GM12864 (cell line): ENCODE measurements around the gene CRIM1.

Experiments
- DNase-seq: peaks from one replicate; pipeline ENCODE4 v3.0.0-alpha.2; 2011; ENCODE audit warnings: low read depth
- H3K4me3 ChIP-seq: 2 replicates; pipeline ENCODE4 v1.5.1; 2011; ENCODE audit warnings: mild to moderate bottlenecking, low read depth, low read length, control low read depth
- TF ChIP-seq, protein P1 (sequence below): IDR thresholded peaks from 2 replicates; pipeline ENCODE4 v1.5.1; 2011; ENCODE audit warnings: low read depth, mild to moderate bottlenecking, moderate library complexity, low read length, control low read depth, inconsistent platforms; ENCODE audit errors: missing control alignments

Gene CRIM1

DNA sequence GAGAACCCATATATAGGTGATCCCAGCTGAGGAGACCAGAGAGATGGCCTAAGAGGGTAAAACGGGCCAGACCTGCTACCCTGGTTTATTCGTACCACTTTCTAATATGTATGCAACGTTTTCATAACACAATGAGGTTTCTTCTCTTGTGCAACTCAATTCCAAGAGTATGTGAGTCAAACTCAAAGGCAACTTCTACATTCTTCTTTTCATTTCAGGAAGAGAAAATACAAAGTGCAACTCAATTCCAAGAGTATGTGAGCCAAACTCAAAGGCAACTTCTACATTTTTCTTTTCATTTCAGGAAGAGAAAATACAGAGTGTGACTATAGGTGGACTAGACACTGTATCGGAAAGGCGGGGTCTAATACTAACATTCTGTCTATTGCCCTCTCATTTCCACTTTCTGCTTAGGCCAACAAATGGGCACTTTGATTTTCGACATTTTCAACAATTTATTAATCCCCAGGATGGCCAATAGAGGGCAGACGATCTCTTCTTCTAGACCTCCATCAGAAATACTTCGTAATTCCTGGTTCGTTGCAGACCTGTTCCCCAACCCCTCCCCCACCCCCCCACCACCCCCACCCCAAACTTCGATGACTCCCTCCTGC lies 3.7 kb upstream of the CRIM1 start:
- no peak overlapping the region for H3K4me3 ChIP-seq
- TF ChIP-seq, protein P1, sequence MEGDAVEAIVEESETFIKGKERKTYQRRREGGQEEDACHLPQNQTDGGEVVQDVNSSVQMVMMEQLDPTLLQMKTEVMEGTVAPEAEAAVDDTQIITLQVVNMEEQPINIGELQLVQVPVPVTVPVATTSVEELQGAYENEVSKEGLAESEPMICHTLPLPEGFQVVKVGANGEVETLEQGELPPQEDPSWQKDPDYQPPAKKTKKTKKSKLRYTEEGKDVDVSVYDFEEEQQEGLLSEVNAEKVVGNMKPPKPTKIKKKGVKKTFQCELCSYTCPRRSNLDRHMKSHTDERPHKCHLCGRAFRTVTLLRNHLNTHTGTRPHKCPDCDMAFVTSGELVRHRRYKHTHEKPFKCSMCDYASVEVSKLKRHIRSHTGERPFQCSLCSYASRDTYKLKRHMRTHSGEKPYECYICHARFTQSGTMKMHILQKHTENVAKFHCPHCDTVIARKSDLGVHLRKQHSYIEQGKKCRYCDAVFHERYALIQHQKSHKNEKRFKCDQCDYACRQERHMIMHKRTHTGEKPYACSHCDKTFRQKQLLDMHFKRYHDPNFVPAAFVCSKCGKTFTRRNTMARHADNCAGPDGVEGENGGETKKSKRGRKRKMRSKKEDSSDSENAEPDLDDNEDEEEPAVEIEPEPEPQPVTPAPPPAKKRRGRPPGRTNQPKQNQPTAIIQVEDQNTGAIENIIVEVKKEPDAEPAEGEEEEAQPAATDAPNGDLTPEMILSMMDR, result peak; percentile 61
- peak; percentile 10 for DNase-seq

DNA sequence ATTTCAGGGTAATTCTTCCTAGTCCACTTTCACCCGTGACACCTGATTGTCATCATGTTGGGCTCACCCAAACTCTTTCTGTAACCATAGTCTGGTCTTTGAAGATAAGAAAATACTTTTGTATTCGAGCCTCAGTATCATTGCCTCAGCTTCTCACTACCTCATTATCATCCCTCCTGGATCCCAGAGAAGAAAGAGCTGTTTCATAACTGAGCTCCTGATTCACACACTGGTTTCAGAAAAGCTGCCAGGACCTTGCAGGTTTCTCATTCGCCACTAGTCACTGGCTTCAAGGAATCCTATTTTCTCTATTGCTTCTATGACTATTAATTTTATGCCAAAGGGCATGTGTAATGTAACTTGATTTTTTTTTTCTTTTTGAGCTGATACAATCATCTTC lies 2.9 kb upstream of the CRIM1 start:
- no peak overlapping the region for H3K4me3 ChIP-seq
- TF ChIP-seq, protein P1, result no peak
- no peak for DNase-seq

DNA sequence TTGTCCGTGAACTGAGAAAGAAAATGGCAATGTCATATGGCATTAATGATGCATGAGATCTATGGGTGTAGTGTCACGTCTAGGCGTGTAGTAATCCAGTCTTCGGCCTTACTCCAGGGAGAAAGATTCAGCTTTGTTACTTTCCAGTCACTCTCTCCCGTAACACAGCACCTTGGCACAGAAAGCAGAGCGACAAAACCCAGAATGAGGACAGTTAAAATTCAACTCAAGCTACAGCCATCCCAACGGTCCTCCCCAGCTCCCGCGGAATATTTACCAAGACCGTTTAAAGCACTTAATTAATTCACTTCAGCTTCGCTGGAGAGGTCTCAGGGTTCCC lies 797 bp upstream of the CRIM1 start:
- TF ChIP-seq, protein P1, result no peak
- H3K4me3 ChIP-seq, result no peak overlapping the region
- no peak for DNase-seq

DNA sequence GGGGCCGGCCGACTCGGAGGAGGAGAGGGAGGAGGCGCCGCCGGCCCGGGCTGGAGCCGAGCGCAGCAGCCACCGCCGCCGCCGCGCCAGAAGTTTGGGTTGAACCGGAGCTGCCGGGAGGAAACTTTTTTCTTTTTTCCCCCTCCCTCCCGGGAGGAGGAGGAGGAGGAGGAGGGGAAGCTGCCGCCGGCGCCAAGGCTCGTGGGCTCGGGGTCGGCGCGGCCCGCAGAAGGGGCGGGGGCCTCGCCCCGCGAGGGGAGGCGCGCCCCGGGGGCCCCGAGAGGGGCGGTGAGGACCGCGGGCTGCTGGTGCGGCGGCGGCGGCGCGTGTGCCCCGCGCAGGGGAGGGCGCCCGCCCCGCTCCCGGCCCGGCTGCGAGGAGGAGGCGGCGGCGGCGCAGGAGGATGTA lies 316 bp downstream of the CRIM1 start:
- TF ChIP-seq, protein P1, result no peak
- no peak for DNase-seq
- H3K4me3 ChIP-seq, result peak overlapping the region; percentile 44; the same call in 1 of the 2 replicates

DNA sequence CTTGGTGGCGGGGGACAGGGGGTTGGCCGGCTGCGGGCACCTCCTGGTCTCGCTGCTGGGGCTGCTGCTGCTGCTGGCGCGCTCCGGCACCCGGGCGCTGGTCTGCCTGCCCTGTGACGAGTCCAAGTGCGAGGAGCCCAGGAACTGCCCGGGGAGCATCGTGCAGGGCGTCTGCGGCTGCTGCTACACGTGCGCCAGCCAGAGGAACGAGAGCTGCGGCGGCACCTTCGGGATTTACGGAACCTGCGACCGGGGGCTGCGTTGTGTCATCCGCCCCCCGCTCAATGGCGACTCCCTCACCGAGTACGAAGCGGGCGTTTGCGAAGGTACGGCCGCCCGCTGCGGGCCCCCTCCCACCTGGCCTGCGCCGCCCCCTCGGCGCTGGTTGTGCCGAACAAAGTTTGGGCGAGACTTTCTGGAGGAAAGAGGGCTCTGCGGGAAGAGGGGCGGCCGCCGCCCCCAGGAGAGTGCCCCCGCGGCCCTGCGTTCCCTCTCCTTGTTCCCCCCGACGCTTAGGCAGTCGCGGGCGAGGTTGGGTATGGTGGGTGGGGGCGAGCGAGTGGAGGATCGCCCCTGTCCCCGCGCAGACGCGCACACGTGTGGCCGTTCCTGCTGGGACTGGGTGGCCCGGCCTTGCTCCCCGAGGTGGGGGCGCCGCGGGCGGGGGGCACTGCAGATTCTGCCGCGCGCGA lies 866 bp downstream of the CRIM1 start:
- H3K4me3 ChIP-seq, result peak overlapping the region; percentile 44
- TF ChIP-seq, protein P1, result no peak
- DNase-seq, result no peak

DNA sequence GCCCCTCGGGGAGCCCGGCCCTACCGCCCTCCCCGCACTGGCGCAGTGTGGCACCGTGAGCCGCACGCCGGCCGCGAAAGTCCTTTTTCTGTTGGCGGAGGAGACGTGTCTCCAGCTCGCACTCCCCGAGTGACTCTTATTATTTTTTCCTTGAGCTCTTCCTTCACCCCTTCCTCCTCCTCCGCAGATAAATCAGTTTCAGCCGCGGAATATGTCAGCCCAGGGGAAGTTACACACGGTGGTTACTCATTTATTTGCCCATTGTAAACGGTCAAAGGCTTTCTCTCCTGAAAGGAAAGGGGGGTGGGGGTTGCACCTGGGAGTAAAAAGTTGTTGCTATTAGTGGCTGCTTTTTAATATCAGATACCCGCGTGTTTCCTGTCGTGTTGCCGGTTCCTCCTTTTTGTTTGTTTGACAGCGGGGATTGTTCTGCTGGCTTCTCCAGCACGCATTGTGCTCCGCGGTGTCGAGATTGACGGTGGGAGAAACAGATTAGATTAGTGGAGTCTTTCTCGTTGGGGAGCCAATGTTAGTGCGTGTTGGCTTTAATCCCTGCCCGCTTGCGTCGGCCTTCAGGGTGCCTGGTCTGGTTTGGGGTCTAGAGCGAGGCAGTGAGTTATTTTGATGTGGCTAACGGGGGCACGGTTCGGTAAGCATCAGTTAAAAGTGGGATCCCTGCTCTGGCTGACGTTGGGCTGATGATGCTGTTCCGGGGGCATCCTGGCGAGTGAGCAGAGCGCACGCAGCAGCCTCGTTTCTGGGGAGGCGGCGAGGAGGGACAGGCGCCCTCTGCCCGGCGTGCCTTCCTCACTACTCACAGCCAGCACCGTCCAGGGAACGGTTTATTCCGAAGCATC lies 1.6 kb downstream of the CRIM1 start:
- H3K4me3 ChIP-seq, result peak overlapping the region; percentile 44
- TF ChIP-seq, protein P1, result no peak
- no peak for DNase-seq
